ENCODE results near the gene KCNJ12.
"Not testable (repeated sequence)": the region's sequence is repeated elsewhere in the genome, so short reads cannot be mapped to it uniquely, and the experiment has no call there.

Gene KCNJ12

DNA sequence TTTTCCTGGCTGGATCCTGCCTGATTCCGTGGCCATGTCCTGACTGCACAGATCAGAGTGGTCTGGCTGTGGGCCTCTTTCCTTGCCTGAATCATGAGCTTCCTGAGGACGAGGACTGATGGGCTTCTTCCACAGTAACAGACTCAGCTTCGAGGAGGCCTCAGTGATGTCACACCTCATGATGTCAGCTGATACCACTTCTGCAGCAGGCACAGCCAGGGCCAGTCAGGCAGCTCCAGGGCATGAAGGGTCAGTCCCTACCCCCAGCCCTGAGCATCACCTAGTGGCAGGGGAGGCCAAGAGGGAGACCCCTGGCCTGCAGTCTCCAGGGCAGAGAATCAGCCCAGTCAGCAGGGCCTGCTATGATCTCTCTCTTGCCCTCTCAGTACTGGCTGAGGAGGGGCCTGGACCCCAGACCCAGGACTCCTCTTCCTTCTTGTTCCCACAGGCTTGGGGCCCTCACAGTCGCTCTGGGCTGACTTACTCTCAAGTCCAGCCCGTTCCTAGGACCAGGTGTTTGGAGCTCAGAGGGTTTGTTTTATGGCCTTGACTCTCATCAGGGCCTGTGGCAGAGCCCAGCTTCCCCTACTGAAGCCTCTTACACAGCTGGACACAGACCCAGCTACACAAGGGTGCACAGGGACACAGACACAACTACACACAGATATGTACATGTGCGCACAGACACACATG lies 26.7 kb upstream of the KCNJ12 start:
- not testable (repeated sequence) for DNase-seq (ENCODE audit: low read depth, low spot score)

DNA sequence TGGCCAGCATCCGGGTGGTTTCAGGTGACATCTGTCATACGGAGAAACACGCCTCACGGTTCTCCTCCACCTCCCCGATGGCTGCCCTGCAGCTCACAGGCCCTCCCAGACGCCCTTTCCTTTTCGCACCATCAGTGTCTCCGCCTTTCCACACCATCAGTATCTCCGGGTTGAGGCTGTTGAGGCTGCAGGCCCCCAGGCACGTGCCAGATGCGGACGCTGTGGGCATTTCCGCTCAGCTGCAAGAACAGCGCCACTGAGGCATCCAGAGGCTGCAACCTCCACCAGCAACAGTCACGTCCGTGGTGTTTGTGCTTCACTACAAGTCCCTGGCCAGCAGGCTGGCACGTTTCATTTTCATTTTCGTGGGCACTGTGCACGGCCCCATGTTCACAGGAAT lies 25.7 kb upstream of the KCNJ12 start:
- DNase-seq (ENCODE audit: low read depth, low spot score) = not testable (repeated sequence)

DNA sequence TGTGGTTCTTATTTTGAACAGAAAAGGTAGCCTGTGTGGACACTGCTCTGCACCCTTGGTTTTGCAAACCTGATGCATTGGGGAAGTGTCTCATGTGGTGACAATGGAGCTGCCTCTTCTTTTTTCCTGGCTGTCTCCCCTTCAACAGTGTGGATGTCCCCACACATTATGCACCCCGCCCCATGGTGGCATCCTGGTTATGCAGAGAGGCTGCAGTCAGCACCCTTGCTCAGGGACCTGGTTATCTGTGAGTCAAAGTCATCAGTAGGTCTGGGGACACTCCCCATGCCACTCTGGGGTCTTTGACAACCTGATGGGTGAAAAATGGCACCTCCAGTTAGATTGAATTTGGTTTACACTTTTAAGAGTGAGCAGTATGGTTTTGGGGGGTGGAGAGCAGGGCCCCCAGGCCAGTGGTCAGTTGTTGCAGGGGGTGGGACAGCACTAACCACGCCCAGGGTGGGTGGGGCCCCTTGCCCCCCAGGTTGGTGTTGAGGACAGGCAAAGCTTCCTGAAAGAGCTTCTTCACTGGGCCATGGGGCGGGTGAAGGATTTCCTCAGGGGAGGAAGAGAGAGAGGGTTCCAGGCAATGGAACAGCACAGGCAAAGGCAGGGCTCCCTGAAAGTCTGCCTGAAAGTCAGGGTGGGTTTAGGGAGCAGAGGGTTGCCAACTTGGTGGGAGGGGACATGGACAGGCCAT lies 24.6 kb upstream of the KCNJ12 start:
- no peak for DNase-seq (ENCODE audit: low read depth, low spot score)

GRCh38 chr17:21352221-21352980 lies 23.8 kb upstream of the KCNJ12 start:
- no peak for DNase-seq (ENCODE audit: low read depth, low spot score)

- DNase-seq (ENCODE audit: low read depth, low spot score) = no peak
Measured at GRCh38 chr17:21352981-21353265, 23.2 kb upstream of the KCNJ12 start.

DNA sequence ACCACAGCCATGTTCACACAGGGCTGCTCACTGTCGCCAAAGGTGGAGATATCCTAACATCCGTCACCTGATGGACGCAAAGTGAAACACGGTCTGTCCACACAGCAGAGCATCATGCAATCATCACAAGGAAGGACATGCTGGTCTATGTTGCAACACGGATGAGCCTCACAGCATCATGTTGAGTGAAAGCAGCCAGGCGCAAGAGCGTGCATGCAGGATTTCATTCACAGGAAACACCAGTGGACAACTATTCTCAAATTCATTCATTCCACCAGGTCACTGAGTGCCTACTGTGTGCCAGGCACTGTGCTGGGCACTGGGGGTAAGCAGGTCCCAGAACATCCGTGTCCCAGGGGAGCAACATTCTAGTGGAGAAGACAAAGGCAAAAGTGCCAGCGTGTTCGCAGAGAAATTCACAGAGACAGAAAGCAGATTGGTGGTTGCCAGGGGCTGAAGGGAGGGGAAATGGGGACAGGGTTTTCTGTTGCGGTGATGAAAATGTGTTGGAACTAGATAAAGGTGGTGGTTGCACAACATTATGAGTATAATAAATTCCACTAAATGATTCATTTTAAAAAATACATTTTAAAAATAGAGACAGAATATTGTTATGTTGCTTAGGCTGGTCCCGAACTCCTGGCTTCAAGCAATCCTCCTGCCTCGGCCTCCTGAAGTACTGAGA lies 22.7 kb upstream of the KCNJ12 start:
- no peak for DNase-seq (ENCODE audit: low read depth, low spot score)

DNA sequence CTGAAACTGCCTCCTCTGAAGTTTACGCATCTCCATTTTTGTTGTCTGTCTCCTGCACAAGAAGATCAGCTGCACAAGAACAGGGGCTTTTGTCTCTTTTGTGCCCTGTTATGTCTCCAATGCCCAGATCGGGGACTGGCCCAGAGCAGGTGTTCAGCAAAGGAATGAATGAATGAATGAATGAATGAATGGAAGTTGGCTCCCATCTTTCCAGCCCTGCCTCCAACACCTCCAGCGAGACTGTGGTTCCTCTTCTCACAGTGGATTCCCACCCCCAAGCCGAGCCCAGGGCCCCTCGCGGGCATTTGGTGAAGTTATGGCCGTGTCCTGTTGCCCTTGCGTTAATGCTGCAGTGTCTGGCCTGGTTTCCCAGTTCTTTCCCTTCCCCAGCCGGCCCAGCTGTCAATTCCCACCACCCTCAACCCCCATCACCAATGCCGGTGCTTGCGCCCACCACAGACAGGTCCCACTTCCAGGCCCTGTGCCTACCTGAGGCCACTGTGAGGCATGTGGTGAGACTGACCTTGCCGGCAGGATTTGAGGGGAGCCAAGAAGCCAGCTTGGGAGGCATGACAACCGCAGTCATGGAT lies 21.3 kb upstream of the KCNJ12 start:
- no peak for DNase-seq (ENCODE audit: low read depth, low spot score)

DNA sequence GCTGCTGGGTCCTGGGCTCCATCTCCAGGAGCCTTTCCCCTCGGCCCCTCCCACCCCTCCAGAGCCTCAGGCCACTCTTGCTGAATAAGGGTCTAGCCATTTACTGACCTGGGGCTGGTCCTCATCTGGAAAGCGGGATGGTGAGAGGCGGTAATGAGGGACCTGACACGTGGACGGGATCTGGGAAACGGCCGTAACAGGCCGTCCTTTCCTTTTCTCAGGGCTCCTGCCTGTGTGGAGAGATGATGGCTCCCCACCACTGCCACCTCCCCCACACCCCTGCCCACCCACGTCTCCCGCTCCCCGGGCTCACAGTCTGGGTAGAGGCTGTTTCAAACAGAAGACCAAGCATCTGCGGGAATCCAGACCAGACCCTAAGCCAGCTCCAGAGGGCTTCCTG lies 20.6 kb upstream of the KCNJ12 start:
- DNase-seq (ENCODE audit: low read depth, low spot score) = no peak

- DNase-seq (ENCODE audit: low read depth, low spot score) = no peak
Measured at GRCh38 chr17:21356537-21357127, 19.5 kb upstream of the KCNJ12 start.

DNA sequence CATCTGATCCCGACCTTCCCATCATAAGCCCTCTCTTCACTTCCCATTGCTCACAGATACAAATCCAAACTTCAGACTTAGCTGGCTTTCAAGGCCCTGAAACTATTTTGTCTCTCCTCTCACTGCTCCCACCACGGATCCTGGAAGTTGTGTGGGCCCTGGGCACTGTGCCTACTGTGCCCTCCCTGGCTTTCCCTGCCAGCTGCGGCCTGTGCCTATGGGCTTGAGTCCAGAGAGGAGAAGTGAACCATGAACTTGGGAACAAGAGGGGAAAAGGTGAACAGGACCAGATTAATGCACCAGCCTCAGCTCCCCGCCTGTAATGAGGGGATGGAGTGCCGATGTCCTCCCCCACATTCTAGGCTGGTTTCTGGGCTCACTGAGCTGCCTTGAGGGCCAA lies 18.9 kb upstream of the KCNJ12 start:
- no peak for DNase-seq (ENCODE audit: low read depth, low spot score)

DNA sequence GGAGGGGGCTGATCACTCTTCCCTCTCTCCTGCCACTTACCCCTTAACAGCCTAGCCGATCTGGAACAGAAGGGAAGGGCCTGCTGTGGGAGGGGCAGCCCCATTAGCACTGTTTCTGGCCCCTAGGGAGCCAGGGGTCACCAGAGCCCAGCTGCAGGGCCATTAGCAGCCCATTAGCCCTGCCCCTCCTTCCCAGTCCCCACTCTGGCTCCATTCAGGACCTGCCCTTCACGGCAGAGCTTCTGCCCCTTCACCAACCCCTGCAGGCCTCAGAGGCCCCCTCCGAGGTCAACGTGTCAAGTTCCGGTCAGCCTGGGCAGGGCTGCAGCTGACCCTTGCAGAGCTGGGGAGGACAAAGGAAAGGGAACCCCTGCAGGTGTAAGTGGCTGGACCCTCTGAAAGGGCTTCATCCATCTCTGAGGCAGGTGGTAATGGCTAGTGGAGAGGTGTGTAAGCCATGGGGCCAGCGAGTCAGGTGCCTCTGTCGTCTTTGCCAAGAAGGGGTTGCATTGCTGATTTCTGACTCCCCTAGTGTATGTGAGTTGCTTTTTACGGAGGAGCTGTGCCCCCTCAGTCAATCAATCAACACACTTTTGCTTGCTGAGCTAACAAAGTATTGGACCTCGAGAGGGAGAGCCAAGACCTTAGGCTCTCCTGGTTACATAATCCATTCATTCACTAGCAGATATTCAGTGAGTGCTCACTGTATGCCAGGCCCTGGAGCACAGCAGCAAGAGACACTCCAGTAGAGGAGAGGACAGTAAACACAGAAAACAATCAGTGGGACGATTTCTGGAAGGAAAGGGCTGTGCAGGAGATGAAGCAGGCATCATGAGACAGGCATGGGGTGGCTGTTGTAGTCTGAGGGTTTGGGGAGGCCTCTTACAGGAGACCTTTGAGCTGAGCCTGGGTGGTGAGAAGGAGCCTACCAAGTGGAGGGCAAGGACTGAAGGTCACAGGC lies 18.2 kb upstream of the KCNJ12 start:
- DNase-seq (ENCODE audit: low read depth, low spot score) = no peak

DNA sequence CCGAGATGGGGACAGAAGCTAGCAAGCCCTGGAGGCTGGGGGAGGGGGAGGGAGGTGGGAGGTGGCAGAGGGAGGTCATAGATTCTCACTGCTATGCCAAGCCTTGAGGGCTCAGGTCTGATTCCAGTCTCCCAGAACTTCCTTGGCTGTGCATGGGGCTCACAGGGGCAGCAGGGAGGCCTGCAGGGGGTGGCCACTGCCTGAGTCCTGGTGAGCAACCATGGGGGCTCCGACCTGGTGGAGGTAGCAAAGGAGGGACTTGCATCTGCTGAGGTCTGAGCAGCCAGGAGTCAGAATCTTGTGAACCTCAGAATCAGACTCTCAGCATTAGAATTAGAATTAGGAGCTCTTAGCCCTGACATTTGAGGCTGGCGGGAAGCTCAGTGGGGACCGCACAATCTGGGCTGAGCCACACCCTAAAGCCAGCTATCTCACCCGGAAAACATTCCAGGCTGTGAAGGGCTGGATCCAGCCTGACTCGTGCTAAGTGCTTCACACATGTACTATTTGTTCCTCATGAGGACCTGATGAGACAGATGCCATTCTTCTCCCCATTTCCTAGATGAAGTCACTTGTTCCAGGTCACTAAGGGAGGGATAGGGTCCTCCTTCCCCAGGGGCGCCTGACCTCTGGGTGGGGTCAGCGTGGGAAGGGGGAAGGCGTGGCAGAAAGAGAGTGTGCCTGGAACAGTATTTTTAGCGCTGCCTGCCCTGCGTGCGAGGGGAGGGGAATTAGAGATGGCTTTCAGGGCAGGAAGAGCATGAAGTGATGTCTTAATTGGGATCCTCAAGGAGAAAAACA lies 17.3 kb upstream of the KCNJ12 start:
- no peak for DNase-seq (ENCODE audit: low read depth, low spot score)

GRCh38 chr17:21359483-21359840 lies 16.7 kb upstream of the KCNJ12 start:
- DNase-seq (ENCODE audit: low read depth, low spot score) = no peak

DNA sequence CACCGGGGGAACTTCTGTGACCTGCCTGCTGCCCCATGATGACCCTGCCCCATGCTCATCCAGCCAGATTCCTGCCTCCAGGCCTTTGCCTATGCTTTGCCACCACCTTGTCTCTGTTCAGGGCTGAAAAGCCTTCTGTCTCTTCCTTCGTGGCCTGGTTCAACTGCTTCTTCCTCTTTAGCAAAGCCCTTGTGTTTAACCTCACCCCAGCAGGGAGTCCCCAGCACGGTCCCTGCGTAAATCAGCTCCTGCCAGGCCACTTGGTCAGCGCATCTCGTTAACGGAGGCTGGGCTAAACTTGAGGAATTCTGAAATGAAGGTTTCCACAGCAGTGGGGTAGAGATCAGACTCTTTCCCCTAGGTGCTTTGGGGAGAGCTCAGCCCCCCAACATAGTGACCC lies 16.1 kb upstream of the KCNJ12 start:
- no peak for DNase-seq (ENCODE audit: low read depth, low spot score)

DNA sequence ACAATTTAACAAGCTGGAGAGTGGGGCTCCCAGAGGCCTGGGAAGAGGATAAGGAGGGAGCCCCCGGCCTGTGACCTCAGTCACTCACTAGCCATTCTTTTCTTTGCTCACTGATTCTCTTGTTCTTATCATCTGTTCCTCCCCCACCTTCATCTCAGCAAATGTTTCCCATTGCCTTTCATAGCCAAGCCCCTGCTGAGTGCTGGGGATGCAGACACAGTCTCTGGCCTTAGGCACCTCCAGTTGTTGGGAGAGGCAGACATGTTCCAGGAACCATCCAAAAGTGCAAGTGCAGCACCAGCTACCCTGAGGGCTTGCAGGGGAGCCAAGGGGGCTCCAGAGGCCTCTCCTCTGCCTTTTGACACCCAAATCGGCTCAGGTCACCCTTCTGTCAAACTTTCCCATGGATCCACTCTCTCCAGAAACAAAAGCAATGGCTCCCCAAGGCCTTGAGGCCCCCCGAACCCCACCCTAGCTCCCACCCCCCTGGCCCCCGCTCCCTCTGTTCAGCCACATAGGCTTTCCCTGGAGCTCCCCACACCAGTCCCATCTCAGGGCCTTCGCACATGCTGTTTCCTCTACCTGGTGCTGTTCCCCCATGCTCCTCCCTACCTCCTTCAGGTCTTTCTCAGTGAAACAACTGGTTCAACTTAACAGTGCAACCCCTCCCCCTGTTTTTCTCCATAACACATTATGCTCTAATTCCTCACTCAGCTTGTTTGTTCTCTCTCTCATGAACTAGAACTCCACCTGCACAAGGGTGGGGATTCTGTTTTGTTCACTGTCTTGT lies 14.9 kb upstream of the KCNJ12 start:
- DNase-seq (ENCODE audit: low read depth, low spot score) = no peak

DNA sequence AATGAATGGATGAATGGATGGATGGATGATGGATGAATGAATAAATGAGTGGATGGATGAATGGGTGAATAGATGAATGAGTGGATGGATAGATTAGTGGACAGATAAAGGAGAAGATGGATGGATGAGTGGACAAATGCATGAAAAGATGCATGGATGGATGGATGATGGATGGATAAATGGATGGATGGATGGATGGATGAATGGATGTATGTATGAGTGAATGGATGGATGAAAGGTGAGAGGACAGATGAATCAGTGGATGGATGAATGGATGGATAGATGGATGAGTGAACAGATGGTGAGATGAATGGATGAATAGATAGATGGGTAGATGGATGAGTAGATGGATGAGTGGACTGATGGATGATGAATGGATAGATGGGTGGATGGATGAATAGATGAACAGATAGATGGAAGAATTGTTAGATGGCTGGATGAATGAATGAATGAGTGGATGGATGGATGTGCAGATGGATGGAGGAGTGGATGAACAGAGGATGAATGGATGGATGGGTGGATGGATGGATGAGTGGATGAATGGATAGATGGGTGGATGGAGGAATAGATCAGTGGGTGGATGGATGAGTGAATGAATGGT lies 13.7 kb upstream of the KCNJ12 start:
- no peak for DNase-seq (ENCODE audit: low read depth, low spot score)

- no peak for DNase-seq (ENCODE audit: low read depth, low spot score)
Measured at GRCh38 chr17:21363776-21364642, 12.1 kb upstream of the KCNJ12 start.

- DNase-seq (ENCODE audit: low read depth, low spot score) = no peak
Measured at GRCh38 chr17:21365016-21365415, 11.1 kb upstream of the KCNJ12 start.

Measured in smooth muscle cell of the brain vasculature (primary cell).